ENCODE measurements around the gene PIH1D1.

The PIH1D1 gene

DNA sequence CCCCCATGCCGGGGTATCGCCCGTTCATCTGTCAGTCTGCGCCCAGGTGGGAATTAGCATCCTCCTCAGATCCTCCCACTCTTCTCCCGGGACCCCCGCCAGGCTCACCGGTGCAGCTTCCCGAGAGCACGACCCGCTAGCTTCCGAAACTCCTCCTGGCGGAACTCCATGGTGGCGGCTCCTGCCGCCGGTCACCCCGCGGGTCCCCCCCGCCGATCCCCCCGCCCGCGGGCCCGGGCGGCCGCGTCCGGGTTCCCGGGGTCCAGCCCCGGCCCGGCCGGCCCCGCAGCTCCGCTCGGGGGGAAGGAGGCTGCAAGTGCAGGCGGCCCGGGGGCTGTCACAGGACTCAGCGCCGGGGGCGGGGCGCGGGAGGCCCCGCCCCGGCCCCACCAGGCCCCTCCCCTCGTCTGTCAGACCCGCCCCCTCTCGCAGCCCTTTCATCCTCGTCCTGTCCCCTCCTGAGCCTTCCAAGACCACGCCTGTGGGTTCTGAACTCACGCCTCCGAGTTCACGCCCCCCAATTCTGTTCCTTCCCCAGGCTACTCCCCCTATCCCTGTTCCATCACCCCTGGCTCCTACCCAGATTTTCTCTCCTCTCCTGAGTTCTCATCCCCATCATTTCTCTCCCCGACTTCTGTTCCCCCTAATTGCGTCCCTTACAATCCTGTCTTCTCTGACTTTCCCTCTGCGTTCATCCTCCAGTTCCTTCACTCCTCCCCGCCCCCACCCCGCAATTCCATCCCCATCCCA lies 10.2 kb downstream of the PIH1D1 start, which contains the start of gene SLC17A7:
Gene SLC17A7, minus strand, starts transcription at position 318 of the 750 bp plus-strand sequence. Its CDS starts 148 bp downstream, at position 170.
- in situ Hi-C loops (cut with HindIII; ENCODE audit: low pct_ligation_motif_present, low pct_unique_long_range_greater_than_20kb, low sequenced_read_pairs): no loop called here
- DNase-seq: peak; percentile 32

DNA sequence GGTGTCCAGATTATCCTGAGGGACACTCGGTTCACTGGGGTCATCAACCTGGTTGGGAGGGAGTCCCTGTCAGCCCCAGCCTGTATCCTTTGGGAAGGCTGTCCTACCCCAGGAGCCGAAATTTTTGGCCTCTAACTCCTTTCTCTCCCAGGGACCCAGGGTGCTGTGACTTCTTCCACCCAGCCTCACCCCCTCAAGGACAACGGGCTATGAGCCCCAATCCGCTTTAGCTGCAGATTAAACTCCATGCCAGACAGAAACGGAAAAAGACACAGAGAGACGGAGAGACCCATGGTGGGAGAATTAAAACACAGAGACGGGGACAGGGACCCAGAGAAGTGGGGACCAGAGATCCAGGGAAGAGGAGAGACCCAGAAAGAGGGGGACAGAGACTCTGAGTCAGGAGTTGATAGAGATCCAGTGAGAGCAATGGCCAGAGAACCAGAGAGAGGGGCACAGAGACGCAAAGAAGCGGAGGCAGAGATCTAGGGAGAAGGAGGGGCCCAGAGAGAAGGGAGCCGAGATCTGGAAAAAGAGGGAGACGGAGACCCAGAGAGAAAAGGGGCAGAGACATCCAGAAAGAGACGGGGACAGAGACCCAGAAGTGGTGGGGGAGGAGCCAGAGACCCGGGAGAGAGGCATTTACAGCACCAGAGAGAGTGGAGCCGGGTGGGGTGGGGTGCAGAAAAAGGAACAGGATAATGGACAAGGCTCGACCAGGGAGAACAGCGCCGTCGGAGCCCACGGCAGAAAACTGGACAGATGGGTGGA lies 11.0 kb downstream of the PIH1D1 start:
- no peak for DNase-seq
- in situ Hi-C loops (cut with HindIII; ENCODE audit: low pct_ligation_motif_present, low pct_unique_long_range_greater_than_20kb, low sequenced_read_pairs): no loop called here

DNA sequence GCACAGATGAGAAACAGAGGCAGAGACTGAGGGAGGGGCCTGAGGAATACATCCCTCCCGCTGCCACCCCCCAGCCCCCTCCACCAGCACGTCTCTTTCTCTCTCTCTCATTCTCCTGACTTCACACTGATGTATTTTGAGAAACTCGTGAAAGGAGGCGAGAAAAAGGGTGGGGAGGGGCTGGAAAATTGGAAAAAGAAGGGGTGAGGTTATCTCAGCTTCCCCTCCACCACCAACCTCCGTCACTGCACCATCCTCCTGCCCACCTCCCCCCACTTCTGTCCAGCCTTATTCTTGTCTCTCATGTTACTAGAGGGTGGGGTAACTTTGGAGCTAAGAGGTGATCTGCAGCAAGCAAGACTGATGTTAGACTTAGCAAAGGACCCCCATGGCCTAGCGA lies 11.8 kb downstream of the PIH1D1 start:
- no peak for DNase-seq
- in situ Hi-C loops (cut with HindIII; ENCODE audit: low pct_ligation_motif_present, low pct_unique_long_range_greater_than_20kb, low sequenced_read_pairs): no loop called here

GRCh38 chr19:49438261-49438660 lies 13.4 kb downstream of the PIH1D1 start:
- DNase-seq: no peak
- in situ Hi-C loops (cut with HindIII; ENCODE audit: low pct_ligation_motif_present, low pct_unique_long_range_greater_than_20kb, low sequenced_read_pairs): no loop called here

DNA sequence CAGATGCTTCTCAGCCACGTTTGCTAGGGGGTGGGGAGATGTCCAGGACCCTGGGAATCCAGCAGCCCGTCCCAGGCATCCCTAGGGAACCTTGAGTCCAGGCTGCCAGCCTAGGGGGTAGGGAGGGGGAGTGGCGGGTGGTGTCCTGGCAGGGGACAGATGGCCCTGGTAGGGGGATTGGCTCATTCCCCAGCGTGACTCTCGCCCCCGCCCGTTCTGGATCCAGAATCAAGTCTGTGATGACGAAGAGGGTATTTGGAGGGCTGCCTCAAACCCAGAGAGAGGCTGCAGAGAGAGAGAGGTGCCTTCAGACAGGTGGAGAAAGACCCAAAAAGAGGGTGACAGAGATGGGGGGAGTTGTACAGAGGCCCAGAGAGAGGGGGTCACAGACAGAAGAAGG lies 14.4 kb downstream of the PIH1D1 start:
- DNase-seq: no peak
- in situ Hi-C loops (cut with HindIII; ENCODE audit: low pct_ligation_motif_present, low pct_unique_long_range_greater_than_20kb, low sequenced_read_pairs): no loop called here

DNA sequence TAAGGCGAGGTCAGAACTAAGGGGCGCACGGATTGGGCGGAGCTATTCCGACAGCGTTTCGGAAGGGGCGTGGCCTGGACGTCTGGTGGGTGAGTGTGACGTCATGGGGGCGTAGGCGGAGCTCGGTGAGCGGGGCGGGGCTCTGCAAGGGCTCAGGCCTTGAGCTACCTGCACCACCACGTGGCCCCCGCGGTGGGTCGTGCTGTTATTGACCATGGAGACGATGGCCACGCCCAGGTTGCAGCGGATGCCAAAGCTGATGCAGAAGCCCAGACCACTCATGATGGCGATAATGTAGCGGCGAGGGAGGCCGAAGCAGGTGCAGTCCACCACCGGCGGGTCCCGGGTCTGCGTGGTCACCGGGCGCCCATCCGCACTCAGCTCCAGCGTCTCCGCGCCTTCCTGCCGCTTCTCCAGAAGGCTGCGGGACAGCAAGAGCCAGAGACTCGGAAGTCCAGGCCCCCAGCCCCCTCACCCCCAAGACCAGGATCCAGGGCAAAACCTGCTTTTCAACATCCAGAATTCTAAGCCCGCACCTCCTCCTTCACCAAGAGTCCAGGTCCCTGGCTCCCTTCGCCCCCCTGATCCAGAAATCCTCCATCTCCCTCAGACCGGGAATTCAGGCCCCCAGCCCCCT lies 15.1 kb downstream of the PIH1D1 start:
- DNase-seq: no peak
- in situ Hi-C loops (cut with HindIII; ENCODE audit: low pct_ligation_motif_present, low pct_unique_long_range_greater_than_20kb, low sequenced_read_pairs): no loop called here

GRCh38 chr19:49435670-49436069 lies 15.9 kb downstream of the PIH1D1 start:
- in situ Hi-C loops (cut with HindIII; ENCODE audit: low pct_ligation_motif_present, low pct_unique_long_range_greater_than_20kb, low sequenced_read_pairs): no loop called here

DNA sequence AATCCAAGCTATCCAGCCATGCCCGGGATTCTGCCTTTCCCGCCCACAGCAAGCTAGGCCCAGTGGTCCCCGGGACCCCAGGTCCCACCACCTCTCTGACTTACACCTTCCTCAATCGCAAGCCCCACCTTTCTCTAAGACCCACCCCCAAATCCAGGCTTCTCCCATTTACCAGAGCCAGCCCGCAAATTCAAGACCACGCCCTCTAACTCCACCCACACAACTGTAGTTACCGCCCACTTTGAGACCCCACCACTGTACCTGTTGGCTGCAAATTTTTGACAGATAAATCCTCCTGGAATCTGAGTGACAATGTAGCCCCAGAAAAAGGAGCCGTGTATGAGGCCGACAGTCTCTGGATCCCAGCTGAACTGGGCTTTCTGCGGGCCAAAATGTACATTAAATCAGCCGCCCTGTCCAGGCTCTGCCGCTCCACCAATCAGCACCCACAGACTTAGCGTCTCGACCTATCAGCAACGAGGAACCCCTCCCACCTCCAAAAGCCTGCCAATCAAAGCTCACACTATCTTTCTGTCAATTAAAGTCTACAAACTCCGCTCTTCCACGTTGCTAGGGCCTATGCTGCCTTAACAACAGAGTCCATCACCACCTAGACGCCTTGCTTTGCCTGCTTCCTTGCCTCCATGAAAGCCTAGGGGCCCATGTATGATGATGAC lies 16.6 kb downstream of the PIH1D1 start:
- DNase-seq: no peak
- in situ Hi-C loops (cut with HindIII; ENCODE audit: low pct_ligation_motif_present, low pct_unique_long_range_greater_than_20kb, low sequenced_read_pairs): no loop called here

More at GRCh38 chr19:49435670-49436069, 15.9 kb downstream of the PIH1D1 start:
- DNase-seq: no peak

- no peak for DNase-seq
These were observed 18.2 kb downstream of the PIH1D1 start for GRCh38 chr19:49433240-49433901.

GRCh38 chr19:49432141-49433073 lies 19.2 kb downstream of the PIH1D1 start:
- in situ Hi-C loops (cut with HindIII; ENCODE audit: low pct_ligation_motif_present, low pct_unique_long_range_greater_than_20kb, low sequenced_read_pairs): no loop called here
- no peak for DNase-seq

More at GRCh38 chr19:49433240-49433901, 18.2 kb downstream of the PIH1D1 start:
- in situ Hi-C loops (cut with HindIII; ENCODE audit: low pct_ligation_motif_present, low pct_unique_long_range_greater_than_20kb, low sequenced_read_pairs): no loop called here

GRCh38 chr19:49431330-49431749 lies 20.3 kb downstream of the PIH1D1 start:
- no peak for DNase-seq
- in situ Hi-C loops (cut with HindIII; ENCODE audit: low pct_ligation_motif_present, low pct_unique_long_range_greater_than_20kb, low sequenced_read_pairs): no loop called here

DNA sequence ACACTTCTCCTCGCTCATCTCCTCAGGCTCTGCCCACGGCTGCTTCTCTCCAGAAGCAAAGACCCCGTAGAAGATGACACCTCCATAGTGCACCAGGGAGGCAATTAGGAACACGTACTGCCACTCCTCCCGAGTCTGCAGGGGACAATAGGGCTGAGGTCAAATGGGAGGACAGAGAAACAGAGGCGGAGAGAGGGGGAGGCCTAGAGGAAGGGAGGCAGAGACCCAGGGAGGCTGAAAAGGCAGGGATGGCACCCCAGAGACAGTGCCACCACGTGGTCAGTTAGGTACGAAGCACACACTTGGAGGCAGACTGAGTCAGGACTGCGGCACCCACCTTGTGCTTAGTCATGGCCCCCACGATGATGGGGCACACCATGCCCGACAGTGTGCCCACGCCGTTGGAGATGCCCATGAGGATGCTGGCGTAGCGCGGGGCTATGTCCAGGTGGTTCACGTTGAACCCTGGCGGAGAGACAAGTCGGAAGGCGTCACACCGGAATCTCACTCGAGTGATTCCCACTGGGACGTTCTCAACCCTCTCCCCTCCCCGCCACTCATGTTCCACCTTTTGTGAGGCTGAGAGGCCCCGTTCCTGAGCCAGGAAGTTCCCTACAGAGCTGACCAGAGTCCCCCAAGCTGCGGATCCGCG lies 20.8 kb downstream of the PIH1D1 start:
- DNase-seq: no peak
- in situ Hi-C loops (cut with HindIII; ENCODE audit: low pct_ligation_motif_present, low pct_unique_long_range_greater_than_20kb, low sequenced_read_pairs): no loop called here

- in situ Hi-C loops (cut with HindIII; ENCODE audit: low pct_ligation_motif_present, low pct_unique_long_range_greater_than_20kb, low sequenced_read_pairs): no loop called here
- DNase-seq: no peak
These were observed 21.4 kb downstream of the PIH1D1 start for GRCh38 chr19:49430172-49430677.

- in situ Hi-C loops (cut with HindIII; ENCODE audit: low pct_ligation_motif_present, low pct_unique_long_range_greater_than_20kb, low sequenced_read_pairs): no loop called here
- no peak for DNase-seq
These were observed 22.8 kb downstream of the PIH1D1 start for GRCh38 chr19:49428547-49429451.

DNA sequence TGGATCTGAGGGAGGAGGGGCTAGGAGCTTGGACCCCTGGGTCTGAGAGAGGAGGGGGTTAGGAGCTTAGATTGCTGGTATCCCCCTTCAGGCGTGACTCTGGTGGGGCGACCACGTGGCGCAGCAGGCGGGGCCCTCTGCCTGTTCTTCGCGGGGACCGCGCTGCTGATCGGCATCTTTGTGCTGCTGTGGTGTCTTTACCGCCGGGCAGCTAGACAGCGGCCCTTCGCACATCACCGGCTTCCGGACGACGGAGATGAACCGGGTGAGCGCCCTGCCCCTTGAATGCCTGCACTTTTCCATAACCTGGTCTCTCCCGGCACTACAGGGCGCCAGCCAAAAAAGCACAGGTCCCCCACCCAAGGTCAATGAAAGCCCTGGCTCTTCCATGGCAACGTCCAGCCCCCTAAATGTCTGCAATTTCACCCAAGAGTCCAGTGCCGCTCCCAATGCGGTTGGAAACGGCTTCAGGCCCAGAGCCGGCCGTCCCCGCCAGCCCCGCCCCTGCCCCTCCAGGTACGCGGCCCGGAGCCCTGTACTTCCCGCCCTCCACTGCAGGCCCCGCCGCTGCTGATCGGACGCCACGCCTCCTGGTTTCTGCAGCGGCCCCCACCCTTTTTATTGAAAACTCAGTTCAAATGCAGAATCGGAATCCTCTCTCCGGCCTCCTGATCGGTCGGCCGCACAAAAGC lies 23.6 kb downstream of the PIH1D1 start:
- no peak for DNase-seq
- in situ Hi-C loops (cut with HindIII; ENCODE audit: low pct_ligation_motif_present, low pct_unique_long_range_greater_than_20kb, low sequenced_read_pairs): no loop called here
